H9 (cell line): ENCODE data around the gene HBA1. TPM values are rescaled to one million over a fixed set of nuclear protein-coding genes. Genes with fewer than 3 reads are reported as not detected.

Source experiments
- DNase-seq: peaks from one replicate; pipeline ENCODE4 v3.0.0-alpha.2; 2017
- H2AFZ ChIP-seq: one replicate; pipeline ENCODE4 v1.6.1; 2013; ENCODE audit warnings: mild to moderate bottlenecking, low read length, control low read depth, moderate library complexity
- H2AK5ac ChIP-seq: 2 replicates; pipeline ENCODE4 v1.6.1; 2013; ENCODE audit warnings: low read length, control low read depth, mixed read lengths; ENCODE audit not compliant: insufficient read length
- H2BK120ac ChIP-seq: one replicate; pipeline ENCODE4 v1.6.1; 2013; ENCODE audit warnings: low read depth, mild to moderate bottlenecking, low read length, control low read depth, inconsistent platforms; ENCODE audit not compliant: poor library complexity, severe bottlenecking
- H2BK12ac ChIP-seq: 2 replicates; pipeline ENCODE4 v1.6.1; 2013; ENCODE audit warnings: low read length, control low read depth, mixed read lengths, low read depth; ENCODE audit not compliant: insufficient read length
- H2BK15ac ChIP-seq: 2 replicates; pipeline ENCODE4 v1.6.1; 2013; ENCODE audit warnings: low read depth, low read length, control low read depth
- H2BK20ac ChIP-seq: one replicate; pipeline ENCODE4 v1.6.1; 2013; ENCODE audit warnings: low read depth, mild to moderate bottlenecking, low read length, control low read depth, inconsistent platforms; ENCODE audit not compliant: poor library complexity, severe bottlenecking
- H2BK5ac ChIP-seq: 2 replicates; pipeline ENCODE4 v1.6.1; 2013; ENCODE audit warnings: low read length, control low read depth, mixed read lengths; ENCODE audit not compliant: insufficient read length
- H3K14ac ChIP-seq: 2 replicates; pipeline ENCODE4 v1.6.1; 2013; ENCODE audit warnings: low read length, control low read depth; ENCODE audit not compliant: insufficient read depth
- H3K18ac ChIP-seq: 2 replicates; pipeline ENCODE4 v1.6.1; 2013; ENCODE audit warnings: low read depth, mild to moderate bottlenecking, mixed read lengths, low read length, control low read depth; ENCODE audit not compliant: insufficient read length
- H3K23ac ChIP-seq: 2 replicates; pipeline ENCODE4 v1.6.1; 2013; ENCODE audit warnings: low read length, control low read depth, mixed read lengths, low read depth; ENCODE audit not compliant: insufficient read length
- H3K23me2 ChIP-seq: 2 replicates; pipeline ENCODE4 v1.6.1; 2013; ENCODE audit warnings: low read depth, mild to moderate bottlenecking, mixed read lengths, low read length, control low read depth; ENCODE audit not compliant: insufficient read length, poor library complexity, severe bottlenecking
- H3K27ac ChIP-seq: 2 replicates; pipeline ENCODE4 v1.5.1; 2013; ENCODE audit warnings: low read length, control low read depth, mixed read lengths, low read depth; ENCODE audit not compliant: insufficient read length
- H3K27me3 ChIP-seq: 2 replicates; pipeline ENCODE4 v1.6.1; 2013; ENCODE audit warnings: low read length, control low read depth, inconsistent platforms; ENCODE audit not compliant: insufficient read depth
- H3K4ac ChIP-seq: 2 replicates; pipeline ENCODE4 v1.6.1; 2013; ENCODE audit warnings: low read depth, mild to moderate bottlenecking, control low read depth, inconsistent platforms, low read length, moderate library complexity
- H3K4me1 ChIP-seq: 2 replicates; pipeline ENCODE4 v1.6.1; 2013; ENCODE audit warnings: low read length, control low read depth, inconsistent platforms; ENCODE audit not compliant: insufficient read depth
- H3K4me2 ChIP-seq: 2 replicates; pipeline ENCODE4 v1.6.1; 2013; ENCODE audit warnings: low read length, control low read depth, mixed read lengths; ENCODE audit not compliant: insufficient read length, insufficient read depth
- H3K56ac ChIP-seq: 2 replicates; pipeline ENCODE4 v1.6.1; 2013; ENCODE audit warnings: low read depth, mild to moderate bottlenecking, mixed read lengths, low read length, control low read depth; ENCODE audit not compliant: insufficient read length
- H3K79me1 ChIP-seq: 2 replicates; pipeline ENCODE4 v1.6.1; 2013; ENCODE audit warnings: low read depth, mild to moderate bottlenecking, moderate library complexity, low read length, control low read depth, inconsistent platforms; ENCODE audit not compliant: insufficient read depth, poor library complexity, severe bottlenecking
- H3K79me2 ChIP-seq: 2 replicates; pipeline ENCODE4 v1.6.1; 2013; ENCODE audit warnings: low read length, control low read depth, inconsistent platforms; ENCODE audit not compliant: insufficient read depth
- H3K9ac ChIP-seq: 2 replicates; pipeline ENCODE4 v1.6.1; 2013; ENCODE audit warnings: low read length, control low read depth, mixed read lengths; ENCODE audit not compliant: insufficient read length; ENCODE audit errors: extremely low read depth
- H3K9me3 ChIP-seq: one replicate; pipeline ENCODE4 v1.6.1; 2013; ENCODE audit warnings: low read depth, low read length, inconsistent platforms; ENCODE audit not compliant: control insufficient read depth
- H3T11ph ChIP-seq: one replicate; pipeline ENCODE4 v1.6.1; 2013; ENCODE audit warnings: mild to moderate bottlenecking, low read length, control low read depth, inconsistent platforms
- H4K20me1 ChIP-seq: one replicate; pipeline ENCODE4 v1.6.1; 2013; ENCODE audit not compliant: control insufficient read depth, insufficient read length, insufficient read depth
- H4K5ac ChIP-seq: 2 replicates; pipeline ENCODE4 v1.6.1; 2013; ENCODE audit warnings: low read depth, mild to moderate bottlenecking, mixed read lengths, low read length, control low read depth; ENCODE audit not compliant: insufficient read length
- H4K8ac ChIP-seq: replicated peaks from 2 replicates; pipeline ENCODE4 v1.6.1; 2013; ENCODE audit warnings: low read length, control low read depth, mixed read lengths, low read depth; ENCODE audit not compliant: insufficient read length
- H4K91ac ChIP-seq: 2 replicates; pipeline ENCODE4 v1.6.1; 2013; ENCODE audit warnings: low read depth, mild to moderate bottlenecking, moderate library complexity, mixed read lengths, low read length, control low read depth; ENCODE audit not compliant: insufficient read length
- H3K27ac Mint-ChIP-seq, 3 experiments: 2 replicates in 2 of 3; 3 replicates in 1 of 3; pipeline ENCODE4 v1.8.0; 2020 to 2021; ENCODE audit warnings: mixed read lengths in 3 of 3, mild to moderate bottlenecking in 1 of 3, moderate library complexity in 1 of 3
- H3K27me3 Mint-ChIP-seq: 2 replicates; pipeline ENCODE4 v1.8.0; 2021; ENCODE audit warnings: low read depth, mild to moderate bottlenecking, moderate library complexity, mixed read lengths
- H3K36me3 Mint-ChIP-seq, 3 experiments: 2 replicates in 2 of 3; 3 replicates in 1 of 3; pipeline ENCODE4 v1.8.0; 2020 to 2021; ENCODE audit warnings: low read depth in 3 of 3, mixed read lengths in 3 of 3; ENCODE audit not compliant: insufficient read depth in 1 of 3
- H3K4me1 Mint-ChIP-seq, 2 experiments: 2 replicates each; pipeline ENCODE4 v1.8.0; 2020; ENCODE audit warnings: mixed read lengths in 2 of 2
- H3K4me3 Mint-ChIP-seq, 2 experiments: 2 replicates in 1 of 2; 3 replicates in 1 of 2; pipeline ENCODE4 v1.8.0; 2020 to 2021; ENCODE audit warnings: mild to moderate bottlenecking in 2 of 2, mixed read lengths in 2 of 2, moderate library complexity in 1 of 2
- H3K9me3 Mint-ChIP-seq, 2 experiments: 2 replicates in 1 of 2; 3 replicates in 1 of 2; pipeline ENCODE4 v1.8.0; 2020; ENCODE audit warnings: mild to moderate bottlenecking in 2 of 2, mixed read lengths in 2 of 2, moderate library complexity in 1 of 2
- CTCF ChIP-seq: fragments of 200-600 bp; sonication (generic); conservative IDR thresholded peaks from 3 replicates; pipeline ENCODE4 v1.8.0; 2021; ENCODE audit warnings: antibody characterized with exemption, mild to moderate bottlenecking
- WGBS: extraction: QIAGEN DNeasy Blood & Tissue Kit; methylation state at CpG from one replicate; pipeline ENCODE4 v1.1.7; 2013; ENCODE audit warnings: missing lambda C conversion rate, low lambda C conversion rate, mixed read lengths; ENCODE audit not compliant: insufficient read length; ENCODE audit errors: extremely low coverage; 5-methylcytosine and 5-hydroxymethylcytosine counted together
- total RNA-seq: library from RNA; stranded (reverse); gene quantifications from 2 replicates; pipeline ENCODE4 v1.2.1, GENCODE V29; 2021

Gene HBA1
- total RNA-seq, 1 experiment from 2014 or later: 7.2 TPM

- no peaks in the 10 kb centered on the region for H3K79me1 ChIP-seq
- no peak overlapping the region for H3K56ac ChIP-seq
- H2AK5ac ChIP-seq: no peak overlapping the region
- H3K9me3 Mint-ChIP-seq: no peaks in the 10 kb centered on the region
- H4K20me1 ChIP-seq: no peaks in the 10 kb centered on the region
- H2BK15ac ChIP-seq: no peak overlapping the region
- H3K9ac ChIP-seq: no peak overlapping the region
- peaks cover 16% of the 10 kb centered on the region for H3K27me3 Mint-ChIP-seq
- H3K4me1 Mint-ChIP-seq: no peaks in the 10 kb centered on the region; a peak in 1 of 4 replicates
- H3K4me1 ChIP-seq: no peaks in the 10 kb centered on the region
- no peak overlapping the region for H4K8ac ChIP-seq
- no peaks in the 10 kb centered on the region; the same call in 1 of the 2 replicates for H3K27me3 ChIP-seq
- H3K23ac ChIP-seq: no peak overlapping the region
- no peak overlapping the region for H3K14ac ChIP-seq
- TF ChIP-seq CTCF: no peak
- H3K4me2 ChIP-seq: no peak overlapping the region
- H3K4me3 Mint-ChIP-seq: no peak overlapping the region
- no peak overlapping the region for H4K91ac ChIP-seq
- H4K5ac ChIP-seq: no peak overlapping the region
- H3K79me2 ChIP-seq: no peaks in the 10 kb centered on the region
- no CpG with 5 or more reads among the region's 6 CpGs for WGBS
- no peak overlapping the region for H2BK12ac ChIP-seq
- no peak overlapping the region for H3K27ac ChIP-seq
- no peak overlapping the region for H3K18ac ChIP-seq
- no peak overlapping the region for H2BK20ac ChIP-seq
- no peak overlapping the region for H3T11ph ChIP-seq
- H3K4ac ChIP-seq: no peak overlapping the region
- no peak overlapping the region for H2BK120ac ChIP-seq
- H3K27ac Mint-ChIP-seq: no peak overlapping the region; a peak in 1 of 7 replicates
- no peaks in the 10 kb centered on the region; a peak in 2 of 7 replicates for H3K36me3 Mint-ChIP-seq
- H2BK5ac ChIP-seq: no peak overlapping the region
- DNase-seq: no peak
- H2AFZ ChIP-seq: no peak overlapping the region
- no peaks in the 10 kb centered on the region for H3K23me2 ChIP-seq
- no peaks in the 10 kb centered on the region for H3K9me3 ChIP-seq
Observed at GRCh38 chr16:143047-143446, 33.4 kb upstream of the HBA1 start.
